Measurements from ENCODE around the gene MCRIP1. TPM values are rescaled to one million over a fixed set of nuclear protein-coding genes. Genes with fewer than 3 reads are reported as not detected.

MCRIP1 gene
- total and polyA plus RNA-seq, 2 of the 4 experiments (the other 2 are of a cell fraction) = 56.5 to 164 TPM

- peaks cover 3% of the 10 kb centered on the region; the same call in 1 of the 2 replicates for H3K9me3 ChIP-seq (ENCODE audit: control insufficient read depth, insufficient read depth, low read length)
- no peaks in the 10 kb centered on the region for H4K20me1 ChIP-seq (ENCODE audit: insufficient read depth, low read length)
- BruUV-seq (replicated peaks) = no TSS peak
- H3K14ac ChIP-seq (replicated peaks; ENCODE audit: low read depth, low read length) = no peak overlapping the region
- 70% methylated on average over 7 of the region's 7 CpGs; no CpG with 5 or more reads in 1 of the 2 experiments for WGBS, 2 experiments (ENCODE audit: extremely low coverage in 2 of 2, insufficient read length in 1 of 2)
- no peak overlapping the region for H3K4ac ChIP-seq (ENCODE audit: low read depth, low read length)
- H2BK15ac ChIP-seq (ENCODE audit: low read depth, low read length) = no peak overlapping the region
- ChIA-PET POLR2A (ENCODE audit: unreplicated experiment) (no interaction called here), CTCF (no interaction called here)
- no peak overlapping the region for H3K4me3 ChIP-seq (ENCODE audit: insufficient read depth, low read depth, low read length)
- H2AFZ ChIP-seq (replicated peaks; ENCODE audit: low read length, poor library complexity) = no peak overlapping the region
- no peaks in the 10 kb centered on the region for H3K36me3 ChIP-seq (ENCODE audit: control insufficient read depth, insufficient read depth, low read length)
- H3K56ac ChIP-seq (ENCODE audit: extremely low read depth, insufficient read depth, low read length) = no peak overlapping the region
- no peak overlapping the region for H4K5ac ChIP-seq (ENCODE audit: low read depth, low read length)
- H2BK5ac ChIP-seq (ENCODE audit: low read depth, low read length, poor library complexity, severe bottlenecking) = no peak overlapping the region
- no peak overlapping the region for H3K18ac ChIP-seq (ENCODE audit: low read depth, low read length)
- in situ Hi-C loops (cut with MboI; ENCODE audit: low sequenced_read_pairs) = no loop called here
- TF ChIP-seq MAFK (IDR thresholded peaks at IDR 0.05; ENCODE audit: low read depth, low read length) (no peak), POLR2A (IDR thresholded peaks at IDR 0.05; ENCODE audit: low read depth, low read length) (no peak), NFE2L2 (IDR thresholded peaks at IDR 0.05; ENCODE audit: low read depth, low read length) (no peak), CHD1 (IDR thresholded peaks at IDR 0.05; ENCODE audit: low read depth, low read length) (no peak), RCOR1 (IDR thresholded peaks at IDR 0.05; ENCODE audit: insufficient replicate concordance, low read length) (no peak), SMC3 (IDR thresholded peaks at IDR 0.05; ENCODE audit: low read depth, low read length) (no peak)
- H4K8ac ChIP-seq (ENCODE audit: low read depth in 2 of 2, low read length in 2 of 2) = no peak overlapping the region
- no peaks in the 10 kb centered on the region for H3K9me1 ChIP-seq (ENCODE audit: insufficient read depth, low read length)
- no peak overlapping the region for H4K91ac ChIP-seq (ENCODE audit: insufficient read depth, low read depth, low read length)
- H3K9ac ChIP-seq (ENCODE audit: low read depth, low read length) = no peak overlapping the region
- H3K27ac ChIP-seq (ENCODE audit: insufficient read depth, low read length) = no peak overlapping the region
- no peak overlapping the region for H2BK120ac ChIP-seq (ENCODE audit: low read depth, low read length)
- H3K79me1 ChIP-seq (ENCODE audit: low read depth in 1 of 2, low read length in 2 of 2) = no peaks in the 10 kb centered on the region
- ATAC-seq (ENCODE audit: low read depth) = no peak
- H3K27me3 ChIP-seq (ENCODE audit: control insufficient read depth, insufficient read depth, low read length) = peaks cover 52% of the 10 kb centered on the region
- no peak for DNase-seq
- dilution Hi-C loops (cut with HindIII; ENCODE audit: low sequenced_read_pairs, unreplicated experiment) = no loop called here
- H2AK9ac ChIP-seq (replicated peaks; ENCODE audit: low read depth, low read length, poor library complexity) = peak overlapping the region; percentile 55
- H2AK5ac ChIP-seq (ENCODE audit: low read depth, low read length) = no peak overlapping the region
- no peak overlapping the region for H2BK20ac ChIP-seq (ENCODE audit: low read depth, low read length)
- H3K23ac ChIP-seq (ENCODE audit: low read depth, low read length) = no peak overlapping the region
- no peaks in the 10 kb centered on the region for H3K4me1 ChIP-seq (ENCODE audit: control insufficient read depth, insufficient read depth, low read length)
- intact Hi-C loops (cut with micrococcal nuclease) = no loop called here
- no peak overlapping the region for H3K4me2 ChIP-seq (ENCODE audit: low read depth, low read length)
These were observed 23.5 kb downstream of the MCRIP1 start for GRCh38 chr17:81809556-81809998.
